Osteocyte (in vitro differentiated cells): ENCODE data around the gene ABTB1. TPM values are rescaled to one million over a fixed set of nuclear protein-coding genes. Genes with fewer than 3 reads are reported as not detected.

ENCODE experiments used
- DNase-seq: peaks from one replicate; pipeline ENCODE4 v3.0.0; 2021; ENCODE audit warnings: mixed read lengths; ENCODE audit not compliant: unreplicated experiment; ENCODE audit errors: extremely low spot score
- H3K27ac Mint-ChIP-seq: one replicate; pipeline ENCODE4 v1.8.0; 2021; ENCODE audit warnings: mild to moderate bottlenecking, mixed read lengths; ENCODE audit not compliant: unreplicated experiment
- H3K27me3 Mint-ChIP-seq: one replicate; pipeline ENCODE4 v1.8.0; 2021; ENCODE audit warnings: mixed read lengths; ENCODE audit not compliant: unreplicated experiment
- H3K36me3 Mint-ChIP-seq: one replicate; pipeline ENCODE4 v1.8.0; 2021; ENCODE audit warnings: mixed read lengths; ENCODE audit not compliant: unreplicated experiment
- H3K4me1 Mint-ChIP-seq: one replicate; pipeline ENCODE4 v1.8.0; 2021; ENCODE audit warnings: mixed read lengths; ENCODE audit not compliant: unreplicated experiment
- H3K4me3 Mint-ChIP-seq: one replicate; pipeline ENCODE4 v1.8.0; 2021; ENCODE audit warnings: mild to moderate bottlenecking, moderate library complexity, mixed read lengths; ENCODE audit not compliant: unreplicated experiment
- H3K9me3 Mint-ChIP-seq: one replicate; pipeline ENCODE4 v1.8.0; 2021; ENCODE audit warnings: mixed read lengths; ENCODE audit not compliant: unreplicated experiment
- total RNA-seq: library from RNA; stranded (reverse); gene quantifications from 2 replicates; pipeline ENCODE4 v1.2.1, GENCODE V29; 2021
- TF ChIP-seq, protein P1 (sequence below): fragments of 200-600 bp; sonication (generic); IDR thresholded peaks from 2 replicates; pipeline ENCODE4 v1.5.0; 2021; ENCODE audit warnings: antibody characterized with exemption, mild to moderate bottlenecking, moderate library complexity

The ABTB1 gene
- total RNA-seq, 1 donor from 2014 or later, result 73.4 TPM

DNA sequence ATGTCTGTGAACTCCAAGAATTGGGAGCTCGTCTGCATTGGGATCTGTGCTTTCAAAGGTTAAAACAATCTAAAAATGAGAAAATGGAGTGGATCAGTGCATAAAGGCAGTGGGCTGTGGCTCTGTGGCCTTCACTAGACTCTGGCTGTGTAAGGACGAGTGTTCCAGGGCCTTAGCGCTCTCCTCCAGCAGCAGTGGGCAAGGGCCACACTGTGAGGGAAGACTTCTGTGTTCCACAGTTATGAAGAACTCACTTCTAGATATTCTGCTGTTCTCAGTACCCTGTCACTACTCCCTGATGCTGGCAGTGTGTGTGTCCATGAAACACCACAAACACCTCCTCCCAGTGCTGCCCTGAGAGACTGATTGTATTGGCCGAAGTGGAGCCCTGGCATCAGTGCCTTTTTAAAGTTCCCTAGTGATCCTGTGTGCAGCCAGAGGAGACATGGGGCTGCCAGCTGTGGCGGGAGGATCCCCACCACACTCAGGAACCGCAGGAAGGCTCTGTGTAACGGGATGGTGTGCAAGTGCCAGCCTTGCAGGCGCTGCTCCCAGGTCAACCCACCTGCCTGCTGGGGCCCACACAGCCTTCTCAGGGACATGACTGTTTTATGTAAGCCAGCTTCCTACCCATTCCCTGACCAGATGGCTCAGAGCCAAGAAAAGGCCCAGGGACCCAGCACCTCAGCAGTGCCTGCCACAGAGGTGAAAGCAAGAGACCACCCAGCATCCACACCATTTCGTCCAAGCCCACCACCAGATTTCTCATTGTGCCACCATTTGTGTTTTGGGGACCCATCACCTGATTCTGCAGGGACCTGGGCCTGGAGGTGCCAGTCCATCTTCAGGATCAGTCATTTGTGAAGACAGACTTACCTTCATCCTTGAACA is 40.4 kb downstream of the ABTB1 start:
- no peak overlapping the region for H3K4me3 Mint-ChIP-seq
- no peak for DNase-seq
- no peaks in the 10 kb centered on the region for H3K9me3 Mint-ChIP-seq
- no peaks in the 10 kb centered on the region for H3K27me3 Mint-ChIP-seq
- peaks cover 21% of the 10 kb centered on the region for H3K36me3 Mint-ChIP-seq
- peak overlapping the region; percentile 57 for H3K27ac Mint-ChIP-seq
- H3K4me1 Mint-ChIP-seq, result peaks cover 30% of the 10 kb centered on the region
- TF ChIP-seq, protein P1, sequence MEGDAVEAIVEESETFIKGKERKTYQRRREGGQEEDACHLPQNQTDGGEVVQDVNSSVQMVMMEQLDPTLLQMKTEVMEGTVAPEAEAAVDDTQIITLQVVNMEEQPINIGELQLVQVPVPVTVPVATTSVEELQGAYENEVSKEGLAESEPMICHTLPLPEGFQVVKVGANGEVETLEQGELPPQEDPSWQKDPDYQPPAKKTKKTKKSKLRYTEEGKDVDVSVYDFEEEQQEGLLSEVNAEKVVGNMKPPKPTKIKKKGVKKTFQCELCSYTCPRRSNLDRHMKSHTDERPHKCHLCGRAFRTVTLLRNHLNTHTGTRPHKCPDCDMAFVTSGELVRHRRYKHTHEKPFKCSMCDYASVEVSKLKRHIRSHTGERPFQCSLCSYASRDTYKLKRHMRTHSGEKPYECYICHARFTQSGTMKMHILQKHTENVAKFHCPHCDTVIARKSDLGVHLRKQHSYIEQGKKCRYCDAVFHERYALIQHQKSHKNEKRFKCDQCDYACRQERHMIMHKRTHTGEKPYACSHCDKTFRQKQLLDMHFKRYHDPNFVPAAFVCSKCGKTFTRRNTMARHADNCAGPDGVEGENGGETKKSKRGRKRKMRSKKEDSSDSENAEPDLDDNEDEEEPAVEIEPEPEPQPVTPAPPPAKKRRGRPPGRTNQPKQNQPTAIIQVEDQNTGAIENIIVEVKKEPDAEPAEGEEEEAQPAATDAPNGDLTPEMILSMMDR, result no peak

DNA sequence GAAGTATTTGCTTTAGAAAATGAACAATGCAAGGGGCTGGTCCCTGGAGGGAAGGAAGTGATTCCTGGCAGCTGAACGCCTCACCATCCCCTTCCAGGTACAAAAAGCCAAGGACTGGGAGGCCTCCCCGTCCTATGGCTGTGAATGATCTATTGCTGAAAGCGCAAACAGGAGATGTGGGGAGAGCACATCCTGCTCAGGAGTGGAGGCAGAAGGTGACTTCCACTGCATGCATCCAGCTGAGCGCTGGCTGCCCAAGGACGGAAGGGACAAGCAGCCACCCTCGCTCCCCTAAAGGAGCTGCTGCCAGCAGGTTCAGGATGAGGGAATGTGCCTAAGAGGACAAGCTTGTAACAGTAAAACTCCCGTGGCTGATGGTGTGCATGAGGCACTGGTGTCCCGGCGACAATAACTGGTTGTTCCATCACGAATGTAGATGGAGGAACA is 41.4 kb downstream of the ABTB1 start:
- no peak overlapping the region for H3K4me3 Mint-ChIP-seq
- TF ChIP-seq, protein P1, result no peak
- H3K36me3 Mint-ChIP-seq, result peaks cover 21% of the 10 kb centered on the region
- no peaks in the 10 kb centered on the region for H3K27me3 Mint-ChIP-seq
- H3K27ac Mint-ChIP-seq, result peak overlapping the region; percentile 63
- no peaks in the 10 kb centered on the region for H3K9me3 Mint-ChIP-seq
- peaks cover 23% of the 10 kb centered on the region for H3K4me1 Mint-ChIP-seq
- DNase-seq, result no peak

DNA sequence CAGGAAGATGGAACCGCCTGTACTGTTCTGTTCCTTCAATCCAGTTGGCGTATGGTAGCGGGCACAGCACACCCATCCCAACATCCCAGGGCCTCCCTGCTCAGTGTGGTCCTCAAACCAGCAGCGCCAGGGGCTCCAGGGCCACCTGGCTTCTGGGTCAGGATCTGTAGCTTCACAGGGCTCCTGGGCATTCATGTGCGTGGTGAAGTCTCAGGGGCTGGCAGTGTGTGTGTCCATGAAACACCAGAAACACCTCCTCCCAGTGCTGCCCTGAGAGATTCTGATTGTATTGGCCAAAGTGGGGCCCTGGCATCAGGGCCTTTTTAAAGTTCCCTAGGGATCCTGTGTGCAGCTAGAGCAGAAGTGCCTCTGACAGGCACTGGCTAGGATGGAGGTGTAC is 42.1 kb downstream of the ABTB1 start:
- DNase-seq, result no peak
- H3K4me3 Mint-ChIP-seq, result no peak overlapping the region
- no peaks in the 10 kb centered on the region for H3K9me3 Mint-ChIP-seq
- peaks cover 21% of the 10 kb centered on the region for H3K36me3 Mint-ChIP-seq
- no peak overlapping the region for H3K27ac Mint-ChIP-seq
- TF ChIP-seq, protein P1, result no peak
- H3K27me3 Mint-ChIP-seq, result no peaks in the 10 kb centered on the region
- peaks cover 20% of the 10 kb centered on the region for H3K4me1 Mint-ChIP-seq

DNA sequence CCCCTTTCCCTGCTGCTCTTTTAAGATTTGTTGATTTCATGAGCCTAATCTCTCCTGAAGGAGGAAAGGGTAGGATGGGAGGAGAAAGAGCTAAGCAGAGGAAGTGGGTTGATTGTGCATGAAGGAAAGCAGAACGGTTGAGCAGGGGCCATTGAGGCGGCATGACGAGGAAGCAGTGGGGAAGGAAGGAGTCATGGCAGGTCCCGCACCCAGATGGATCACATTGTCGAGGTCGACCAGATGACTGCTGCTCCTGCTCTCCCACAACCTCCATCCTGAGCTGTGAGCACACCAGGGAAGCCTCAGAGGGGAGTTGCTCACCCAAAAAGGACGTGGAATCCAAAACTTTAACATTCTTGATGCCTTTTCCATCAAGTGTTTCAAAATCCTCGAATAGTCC is 42.8 kb downstream of the ABTB1 start:
- H3K4me1 Mint-ChIP-seq, result peaks cover 19% of the 10 kb centered on the region
- no peak overlapping the region for H3K27ac Mint-ChIP-seq

DNA sequence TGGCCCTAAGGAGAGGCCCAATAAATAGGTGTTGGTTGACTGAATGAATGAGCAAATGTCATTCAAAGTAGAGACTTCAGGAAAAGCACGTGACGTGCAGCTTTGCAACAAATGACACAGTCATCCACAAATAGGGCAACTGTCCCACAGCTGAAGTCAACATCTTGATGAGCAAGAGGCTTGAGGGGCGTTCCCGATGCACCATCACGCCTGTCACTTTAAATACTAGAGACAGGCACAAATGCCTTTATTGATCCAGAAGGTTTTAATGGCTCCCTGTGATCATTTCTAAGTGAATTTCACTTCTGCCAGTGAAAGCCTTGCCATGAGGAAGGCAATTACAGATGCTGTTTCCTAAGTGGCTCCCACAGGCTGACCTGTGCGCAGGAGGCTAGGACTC is 43.6 kb downstream of the ABTB1 start:
- peaks cover 14% of the 10 kb centered on the region for H3K4me1 Mint-ChIP-seq
- no peak for DNase-seq
- TF ChIP-seq, protein P1, result no peak
- peaks cover 28% of the 10 kb centered on the region for H3K36me3 Mint-ChIP-seq
- H3K27me3 Mint-ChIP-seq, result no peaks in the 10 kb centered on the region
- no peak overlapping the region for H3K4me3 Mint-ChIP-seq
- no peak overlapping the region for H3K27ac Mint-ChIP-seq
- no peaks in the 10 kb centered on the region for H3K9me3 Mint-ChIP-seq

More for the DNA sequence above, 42.8 kb downstream of the ABTB1 start:
- Mint-ChIP-seq H3K9me3 (no peaks in the 10 kb centered on the region), H3K27me3 (no peaks in the 10 kb centered on the region), H3K4me3 (no peak overlapping the region), H3K36me3 (peaks cover 21% of the 10 kb centered on the region)
- TF ChIP-seq, protein P1, result no peak
- no peak for DNase-seq
